Neural crest cell (in vitro differentiated cells): ENCODE data around the gene MCRIP2. TPM values are rescaled to one million over a fixed set of nuclear protein-coding genes. Genes with fewer than 3 reads are reported as not detected.

Experiments used
- DNase-seq: peaks from one replicate; pipeline ENCODE4 v3.0.0; 2021; ENCODE audit warnings: low read depth, mixed read lengths, low spot score
- H3K27ac Mint-ChIP-seq: one replicate; pipeline ENCODE4 v1.8.0; 2021; ENCODE audit warnings: mild to moderate bottlenecking, mixed read lengths; ENCODE audit not compliant: unreplicated experiment
- H3K27me3 Mint-ChIP-seq: 2 replicates; pipeline ENCODE4 v1.8.0; 2021; ENCODE audit warnings: low read depth, mild to moderate bottlenecking, mixed read lengths
- H3K36me3 Mint-ChIP-seq: 2 replicates; pipeline ENCODE4 v1.8.0; 2021; ENCODE audit warnings: low read depth, mild to moderate bottlenecking, mixed read lengths
- H3K4me1 Mint-ChIP-seq: 2 replicates; pipeline ENCODE4 v1.8.0; 2021; ENCODE audit warnings: mixed read lengths
- H3K4me3 Mint-ChIP-seq: one replicate; pipeline ENCODE4 v1.8.0; 2021; ENCODE audit warnings: mild to moderate bottlenecking, mixed read lengths
- H3K9me3 Mint-ChIP-seq: 2 replicates; pipeline ENCODE4 v1.8.0; 2021; ENCODE audit warnings: mixed read lengths
- CTCF ChIP-seq: fragments of 200-600 bp; sonication (generic); conservative IDR thresholded peaks from 2 replicates; pipeline ENCODE4 v1.5.0; 2021; ENCODE audit warnings: antibody characterized with exemption, mild to moderate bottlenecking
- total RNA-seq: library from RNA; stranded (reverse); gene quantifications from 2 replicates; pipeline ENCODE4 v1.2.1, GENCODE V29; 2021

Gene MCRIP2
- total RNA-seq, 1 donor from 2014 or later: 17.6 TPM

GRCh38 chr16:673399-673991 is 31.9 kb downstream of the MCRIP2 start:
- no peak for TF ChIP-seq CTCF
- Mint-ChIP-seq H3K36me3 (no peaks in the 10 kb centered on the region), H3K9me3 (no peaks in the 10 kb centered on the region), H3K27me3 (peaks cover 12% of the 10 kb centered on the region), H3K4me3 (no peak overlapping the region), H3K4me1 (peaks cover 4% of the 10 kb centered on the region), H3K27ac (no peak overlapping the region)
- DNase-seq: no peak

- no peaks in the 10 kb centered on the region for H3K36me3 Mint-ChIP-seq
- peaks cover 7% of the 10 kb centered on the region for H3K4me1 Mint-ChIP-seq
- H3K27me3 Mint-ChIP-seq: peaks cover 14% of the 10 kb centered on the region
- H3K9me3 Mint-ChIP-seq: no peaks in the 10 kb centered on the region
- peak overlapping the region; percentile 81 for H3K4me3 Mint-ChIP-seq
- H3K27ac Mint-ChIP-seq: no peak overlapping the region
- no peak for TF ChIP-seq CTCF
- no peak for DNase-seq
Measured at GRCh38 chr16:674214-674881, 32.7 kb downstream of the MCRIP2 start.

- H3K4me3 Mint-ChIP-seq: peak within 1 kb of the TSS; percentile 81
- H3K9me3 Mint-ChIP-seq: no peaks in the 10 kb centered on the region
- no peak within 1 kb of the TSS for H3K27ac Mint-ChIP-seq
- no peaks in the 10 kb centered on the region for H3K36me3 Mint-ChIP-seq
- TF ChIP-seq CTCF: no peak
- peaks cover 7% of the 10 kb centered on the region for H3K4me1 Mint-ChIP-seq
- DNase-seq: no peak
- H3K27me3 Mint-ChIP-seq: peaks cover 14% of the 10 kb centered on the region
Measured at GRCh38 chr16:674968-675883, 33.6 kb downstream of the MCRIP2 start, which contains the start of gene RHBDL1. Gene RHBDL1 (plus strand): TSS chr16:675671. CDS start chr16:675791, 120 bp downstream.

GRCh38 chr16:675884-676564 is 34.4 kb downstream of the MCRIP2 start:
- Mint-ChIP-seq H3K4me1 (peaks cover 9% of the 10 kb centered on the region), H3K27ac (no peak overlapping the region), H3K36me3 (no peaks in the 10 kb centered on the region), H3K27me3 (peaks cover 16% of the 10 kb centered on the region), H3K4me3 (no peak overlapping the region), H3K9me3 (no peaks in the 10 kb centered on the region)
- no peak for DNase-seq
- TF ChIP-seq CTCF: no peak

- Mint-ChIP-seq H3K27ac (no peak overlapping the region), H3K36me3 (no peaks in the 10 kb centered on the region), H3K9me3 (no peaks in the 10 kb centered on the region), H3K4me3 (peak overlapping the region; percentile 65), H3K4me1 (peaks cover 14% of the 10 kb centered on the region), H3K27me3 (peaks cover 18% of the 10 kb centered on the region)
- DNase-seq: no peak
- no peak for TF ChIP-seq CTCF
Measured at GRCh38 chr16:676565-676902, 34.9 kb downstream of the MCRIP2 start.
